Thyroid gland (tissue), 4 donors: ENCODE measurements around the gene PLPPR1.

Experiments used
- POLR2A ChIP-seq, 2 donors: fragments of 450-650 bp; IDR thresholded peaks; one replicate each; pipeline ENCODE4 v1.6.1; 2017; ENCODE audit warnings: antibody characterized with exemption in 2 of 2, mild to moderate bottlenecking in 2 of 2, moderate library complexity in 1 of 2
- TF ChIP-seq, protein P1 (sequence below), 6 experiments: fragments of 200-600 bp in 3 of 6; fragments of 450-650 bp in 3 of 6; sonication (generic) in 3 of 6; IDR thresholded peaks; one replicate each; pipeline ENCODE4 v1.5.1; 2016 to 2019; ENCODE audit warnings: antibody characterized with exemption in 6 of 6, mild to moderate bottlenecking in 2 of 6, inconsistent platforms in 1 of 6, moderate library complexity in 1 of 6

DNA sequence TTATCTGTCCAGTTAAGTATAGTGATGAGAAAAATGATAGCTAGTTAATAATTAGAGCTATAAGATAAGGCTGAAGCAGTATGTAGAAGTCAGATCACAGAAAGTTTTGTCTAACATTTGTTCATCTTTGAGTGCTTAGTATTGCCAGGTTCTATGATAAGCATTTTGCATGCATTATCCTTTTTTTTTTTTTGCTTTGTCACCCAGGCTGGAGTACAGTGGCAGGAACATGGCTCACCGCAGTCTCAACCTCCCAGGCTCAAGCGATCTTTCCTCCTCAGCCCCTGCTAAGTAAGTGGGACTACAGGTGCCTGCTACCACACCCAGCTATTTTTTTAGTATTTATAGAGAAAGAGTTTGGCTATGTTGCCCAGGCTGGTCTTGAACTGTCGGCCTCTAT is 338.8 kb downstream of the PLPPR1 start:
- TF ChIP-seq, protein P1, sequence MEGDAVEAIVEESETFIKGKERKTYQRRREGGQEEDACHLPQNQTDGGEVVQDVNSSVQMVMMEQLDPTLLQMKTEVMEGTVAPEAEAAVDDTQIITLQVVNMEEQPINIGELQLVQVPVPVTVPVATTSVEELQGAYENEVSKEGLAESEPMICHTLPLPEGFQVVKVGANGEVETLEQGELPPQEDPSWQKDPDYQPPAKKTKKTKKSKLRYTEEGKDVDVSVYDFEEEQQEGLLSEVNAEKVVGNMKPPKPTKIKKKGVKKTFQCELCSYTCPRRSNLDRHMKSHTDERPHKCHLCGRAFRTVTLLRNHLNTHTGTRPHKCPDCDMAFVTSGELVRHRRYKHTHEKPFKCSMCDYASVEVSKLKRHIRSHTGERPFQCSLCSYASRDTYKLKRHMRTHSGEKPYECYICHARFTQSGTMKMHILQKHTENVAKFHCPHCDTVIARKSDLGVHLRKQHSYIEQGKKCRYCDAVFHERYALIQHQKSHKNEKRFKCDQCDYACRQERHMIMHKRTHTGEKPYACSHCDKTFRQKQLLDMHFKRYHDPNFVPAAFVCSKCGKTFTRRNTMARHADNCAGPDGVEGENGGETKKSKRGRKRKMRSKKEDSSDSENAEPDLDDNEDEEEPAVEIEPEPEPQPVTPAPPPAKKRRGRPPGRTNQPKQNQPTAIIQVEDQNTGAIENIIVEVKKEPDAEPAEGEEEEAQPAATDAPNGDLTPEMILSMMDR (IDR thresholded peaks at IDR 0.05) = no peak
- TF ChIP-seq POLR2A (IDR thresholded peaks at IDR 0.05) = no peak
